ENCODE data around the gene XYLT1. TPM values are rescaled to one million over a fixed set of nuclear protein-coding genes. Genes with fewer than 3 reads are reported as not detected.

Gene XYLT1
- total and polyA plus RNA-seq, 9 of the 15 experiments (the other 6 are each of a cell fraction or from before 2014, with no cell fraction given), result 0.03 to 0.09 (median 0.08) TPM; not detected in 6

DNA sequence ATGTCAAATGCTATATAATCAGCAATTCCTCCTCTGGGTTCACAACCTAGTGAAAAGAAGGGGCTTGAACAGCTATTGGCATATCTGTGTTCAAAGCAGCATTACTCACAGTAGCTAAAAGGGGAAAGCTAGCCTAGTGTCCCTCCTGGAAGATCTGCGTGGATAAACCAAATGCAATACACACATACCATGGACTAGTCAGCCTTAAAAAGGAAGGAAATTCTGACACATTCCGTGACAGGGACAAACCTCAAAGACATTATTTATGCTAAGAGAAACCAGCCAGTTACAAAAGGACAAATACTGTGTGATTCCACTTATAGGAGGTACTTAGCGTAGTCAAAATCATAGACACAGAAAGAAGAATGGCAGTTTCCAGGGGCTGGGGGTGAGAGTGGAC lies 90.1 kb downstream of the XYLT1 start:
- H3K79me2 ChIP-seq (ENCODE audit: control insufficient read depth, insufficient read depth, low read length), result no peaks in the 10 kb centered on the region
- 0% methylated on average over 3 of the region's 3 CpGs for WGBS (ENCODE audit: insufficient coverage, low coverage, missing lambda C conversion rate)
- H2AFZ ChIP-seq (ENCODE audit: low read depth, low read length), result no peak overlapping the region
- no TSS peak for BruUV-seq (replicated peaks)
- no peak overlapping the region for H3K9ac ChIP-seq (ENCODE audit: insufficient read depth in 1 of 2, low read depth in 2 of 2, low read length in 2 of 2)
- DNase-seq (ENCODE audit: extremely low read depth in 1 of 4, low spot score in 3 of 4), result no peak
- no peak overlapping the region for H3K4me3 ChIP-seq
- CTCF ChIA-PET (ENCODE audit: low intra/inter-chr PET ratio), result no interaction called here
- H3K27ac ChIP-seq (ENCODE audit: extremely low read depth, low read depth, low read length), result no peak overlapping the region
- TF ChIP-seq CLOCK (CRISPR knock-in tag; IDR thresholded peaks at IDR 0.05; ENCODE audit: borderline replicate concordance) (no peak), U2AF2 (optimal IDR thresholded peaks at IDR 0.05; ENCODE audit: low read depth, low read length) (no peak), CCAR2 (IDR thresholded peaks at IDR 0.05; ENCODE audit: low read depth, low read length) (no peak), POLR2AphosphoS2 (IDR thresholded peaks at IDR 0.05; ENCODE audit: low read length) (no peak), SRSF9 (IDR thresholded peaks at IDR 0.05; ENCODE audit: borderline replicate concordance, low read depth, low read length) (no peak), SOX6 (IDR thresholded peaks at IDR 0.05) (no peak), CXXC5 (CRISPR knock-in tag; IDR thresholded peaks at IDR 0.05) (no peak), ARID2 (IDR thresholded peaks at IDR 0.05) (no peak), ZNF41 (CRISPR knock-in tag; conservative IDR thresholded peaks at IDR 0.05) (no peak), SMARCE1 (IDR thresholded peaks at IDR 0.05) (no peak), NBN (IDR thresholded peaks at IDR 0.05; ENCODE audit: low read depth) (no peak), BMI1 (IDR thresholded peaks at IDR 0.05; ENCODE audit: low read length) (no peak), HDAC3 (IDR thresholded peaks at IDR 0.05; ENCODE audit: borderline replicate concordance, partially characterized antibody) (no peak), RBM14 (IDR thresholded peaks at IDR 0.05; ENCODE audit: borderline replicate concordance, insufficient read depth, low read depth, low read length) (no peak)
- TF ChIP-seq, protein P1, sequence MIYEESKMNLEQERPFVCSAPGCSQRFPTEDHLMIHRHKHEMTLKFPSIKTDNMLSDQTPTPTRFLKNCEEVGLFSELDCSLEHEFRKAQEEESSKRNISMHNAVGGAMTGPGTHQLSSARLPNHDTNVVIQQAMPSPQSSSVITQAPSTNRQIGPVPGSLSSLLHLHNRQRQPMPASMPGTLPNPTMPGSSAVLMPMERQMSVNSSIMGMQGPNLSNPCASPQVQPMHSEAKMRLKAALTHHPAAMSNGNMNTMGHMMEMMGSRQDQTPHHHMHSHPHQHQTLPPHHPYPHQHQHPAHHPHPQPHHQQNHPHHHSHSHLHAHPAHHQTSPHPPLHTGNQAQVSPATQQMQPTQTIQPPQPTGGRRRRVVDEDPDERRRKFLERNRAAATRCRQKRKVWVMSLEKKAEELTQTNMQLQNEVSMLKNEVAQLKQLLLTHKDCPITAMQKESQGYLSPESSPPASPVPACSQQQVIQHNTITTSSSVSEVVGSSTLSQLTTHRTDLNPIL (CRISPR knock-in tag; IDR thresholded peaks at IDR 0.05), result no peak
- TF ChIP-seq, protein P2, sequence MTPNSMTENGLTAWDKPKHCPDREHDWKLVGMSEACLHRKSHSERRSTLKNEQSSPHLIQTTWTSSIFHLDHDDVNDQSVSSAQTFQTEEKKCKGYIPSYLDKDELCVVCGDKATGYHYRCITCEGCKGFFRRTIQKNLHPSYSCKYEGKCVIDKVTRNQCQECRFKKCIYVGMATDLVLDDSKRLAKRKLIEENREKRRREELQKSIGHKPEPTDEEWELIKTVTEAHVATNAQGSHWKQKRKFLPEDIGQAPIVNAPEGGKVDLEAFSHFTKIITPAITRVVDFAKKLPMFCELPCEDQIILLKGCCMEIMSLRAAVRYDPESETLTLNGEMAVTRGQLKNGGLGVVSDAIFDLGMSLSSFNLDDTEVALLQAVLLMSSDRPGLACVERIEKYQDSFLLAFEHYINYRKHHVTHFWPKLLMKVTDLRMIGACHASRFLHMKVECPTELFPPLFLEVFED (CRISPR knock-in tag; conservative IDR thresholded peaks at IDR 0.05), result no peak
- no peak overlapping the region for H3K4me2 ChIP-seq (ENCODE audit: insufficient read depth, low read length)
- H3K9me1 ChIP-seq (ENCODE audit: control insufficient read depth, insufficient read depth, low read length), result no peaks in the 10 kb centered on the region
- no peak for FAIRE-seq
- POLR2A ChIA-PET, result no interaction called here
- no peak for ATAC-seq
- peaks cover 17 to 26% of the 10 kb centered on the region in 2 experiments; a peak in 4 of 5 replicates for H3K27me3 ChIP-seq (ENCODE audit: control insufficient read depth in 2 of 2, insufficient read depth in 2 of 2, low read length in 2 of 2)
- no peaks in the 10 kb centered on the region for H3K36me3 ChIP-seq (ENCODE audit: control insufficient read depth, insufficient read depth, low read length)
- H4K20me1 ChIP-seq (replicated peaks; ENCODE audit: control insufficient read depth, insufficient read depth, low read length), result no peaks in the 10 kb centered on the region; the same call in 1 of the 2 replicates
- H3K4me1 ChIP-seq (replicated peaks in 1 of 2; ENCODE audit: control insufficient read depth in 2 of 2, insufficient read depth in 2 of 2, low read length in 2 of 2), result no peaks in the 10 kb centered on the region
- in situ Hi-C loops (cut with MboI) (no loop called here), intact Hi-C loops (cut with micrococcal nuclease) (no loop called here)
- no peaks in the 10 kb centered on the region for H3K9me3 ChIP-seq (replicated peaks; ENCODE audit: control insufficient read depth, insufficient read depth, low read depth, low read length)

Measured in K562 (cell line).